Natural killer cell (primary cell): ENCODE results near the gene GIPC1. TPM values are rescaled to one million over a fixed set of nuclear protein-coding genes. Genes with fewer than 3 reads are reported as not detected.
A peak's percentile ranks its signal among the peaks of the same experiment; 100 is the strongest.

Experiments
- ATAC-seq, 3 donors: fragments of 150-1000 bp in 2 of 3; fragments of 200-7000 bp in 1 of 3; cut with Tn5 transposase; 1 replicate in 1 of 3; 2 replicates in 2 of 3; pipeline ENCODE4 v1.10.0; 2021; ENCODE audit warnings: mild to moderate bottlenecking in 2 of 3, moderate library complexity in 2 of 3
- DNase-seq, 2 donors: peaks; one replicate each; pipeline versions ENCODE4 v3.0.0 to v3.0.0-alpha.2; 2013 to 2021; ENCODE audit warnings: mixed read lengths in 1 of 2
- H3K27ac ChIP-seq: one replicate; pipeline ENCODE4 v1.5.1; 2013; ENCODE audit warnings: mild to moderate bottlenecking, low read length
- H3K27me3 ChIP-seq: one replicate; pipeline ENCODE4 v1.6.1; 2013; ENCODE audit warnings: low read length; ENCODE audit not compliant: control insufficient read depth, insufficient read depth
- H3K36me3 ChIP-seq: one replicate; pipeline ENCODE4 v1.6.1; 2013; ENCODE audit warnings: low read length; ENCODE audit not compliant: control insufficient read depth, insufficient read depth
- H3K4me1 ChIP-seq: one replicate; pipeline ENCODE4 v1.6.1; 2013; ENCODE audit warnings: low read length; ENCODE audit not compliant: control insufficient read depth, insufficient read depth
- H3K4me3 ChIP-seq: one replicate; pipeline ENCODE4 v1.5.1; 2013; ENCODE audit warnings: low read length
- H3K9me3 ChIP-seq: one replicate; pipeline ENCODE4 v1.6.1; 2013; ENCODE audit warnings: low read length; ENCODE audit not compliant: control insufficient read depth, insufficient read depth
- H3K27ac Mint-ChIP-seq, 2 donors: one replicate each; pipeline ENCODE4 v1.8.0; 2022; ENCODE audit warnings: mild to moderate bottlenecking in 2 of 2, mixed read lengths in 2 of 2, moderate library complexity in 1 of 2
- H3K27me3 Mint-ChIP-seq, 2 donors: one replicate each; pipeline ENCODE4 v1.8.0; 2022; ENCODE audit warnings: low read depth in 2 of 2, mixed read lengths in 2 of 2
- H3K36me3 Mint-ChIP-seq: one replicate; pipeline ENCODE4 v1.8.0; 2022; ENCODE audit warnings: mixed read lengths
- H3K4me1 Mint-ChIP-seq, 2 donors: one replicate each; pipeline ENCODE4 v1.8.0; 2022; ENCODE audit warnings: mixed read lengths in 2 of 2
- H3K4me3 Mint-ChIP-seq: one replicate; pipeline ENCODE4 v1.8.0; 2022; ENCODE audit warnings: mild to moderate bottlenecking, moderate library complexity, mixed read lengths
- H3K9me3 Mint-ChIP-seq, 2 donors: one replicate each; pipeline ENCODE4 v1.8.0; 2022; ENCODE audit warnings: mixed read lengths in 2 of 2
- CTCF ChIP-seq: fragments of 200-600 bp; IDR thresholded peaks from one replicate; pipeline ENCODE4 v1.8.0; 2022; ENCODE audit warnings: antibody characterized with exemption
- WGBS: methylation state at CpG from one replicate; pipeline ENCODE4 v1.1.7; 2013; ENCODE audit warnings: missing lambda C conversion rate; ENCODE audit not compliant: insufficient coverage; 5-methylcytosine and 5-hydroxymethylcytosine counted together
- intact Hi-C: fragments of 100-400 bp; cut with micrococcal nuclease; formaldehyde crosslinking; loops from one replicate; pipeline ENCODE4 v1.14.2; 2022
- total RNA-seq, 4 donors: library from RNA; stranded (reverse); fragments of 120-200 nt in 1 of 4; gene quantifications; one replicate each; pipeline versions ENCODE4 v1.2.3 to v1.2.4, GENCODE V29; 2013 to 2022

Gene GIPC1
- total RNA-seq, 3 donors from 2014 or later (not counting 1 experiment from before 2014, with no cell fraction given) = 25.3 to 34.5 (median 31.4) TPM

GRCh38 chr19:14480700-14481079 lies 15.2 kb downstream of the GIPC1 start:
- no peaks in the 10 kb centered on the region for H3K27me3 ChIP-seq
- intact Hi-C loops = no loop called here
- peaks cover 13% of the 10 kb centered on the region for H3K36me3 ChIP-seq
- DNase-seq = peak in 1 of 2 donors; percentile 26
- no peak overlapping the region for H3K4me3 ChIP-seq
- ATAC-seq = no peak
- no peaks in the 10 kb centered on the region for H3K9me3 Mint-ChIP-seq
- H3K27ac Mint-ChIP-seq = no peak overlapping the region
- no peak overlapping the region for H3K27ac ChIP-seq
- H3K4me1 ChIP-seq = peaks cover 32% of the 10 kb centered on the region
- no peaks in the 10 kb centered on the region for H3K27me3 Mint-ChIP-seq
- no peak for TF ChIP-seq CTCF
- WGBS = 88% methylated on average over 4 of the region's 5 CpGs
- no peaks in the 10 kb centered on the region for H3K36me3 Mint-ChIP-seq
- no peak overlapping the region for H3K4me3 Mint-ChIP-seq
- peaks cover 12 to 20% of the 10 kb centered on the region in 2 donors for H3K4me1 Mint-ChIP-seq
- no peaks in the 10 kb centered on the region for H3K9me3 ChIP-seq

GRCh38 chr19:14479975-14480699 lies 15.8 kb downstream of the GIPC1 start:
- peak in 2 of 3 donors; percentile 30 to 49 for ATAC-seq
- H3K27ac Mint-ChIP-seq = no peak overlapping the region
- Histone ChIP-seq H3K27me3 (no peaks in the 10 kb centered on the region), H3K27ac (no peak overlapping the region), H3K36me3 (peaks cover 13% of the 10 kb centered on the region), H3K9me3 (no peaks in the 10 kb centered on the region), H3K4me3 (no peak overlapping the region), H3K4me1 (peaks cover 37% of the 10 kb centered on the region)
- no peak overlapping the region for H3K4me3 Mint-ChIP-seq
- no peaks in the 10 kb centered on the region for H3K36me3 Mint-ChIP-seq
- intact Hi-C loops = loop anchor here (5.0 to 10.0 kb wide), 2 partner anchors 343 to 595 kb away; partner anchors contain the start of gene ASF1B
- TF ChIP-seq CTCF = peak; percentile 94
- peak; percentile 80 to 81 for DNase-seq
- 52% methylated on average over 43 of the region's 43 CpGs for WGBS
- H3K4me1 Mint-ChIP-seq = peaks cover 12 to 26% of the 10 kb centered on the region in 2 donors
- no peaks in the 10 kb centered on the region for H3K27me3 Mint-ChIP-seq
- no peaks in the 10 kb centered on the region for H3K9me3 Mint-ChIP-seq

- H3K4me1 ChIP-seq = peaks cover 44% of the 10 kb centered on the region
- Mint-ChIP-seq H3K4me1 (peaks cover 17 to 33% of the 10 kb centered on the region in 2 donors), H3K27ac (peak overlapping the region in 1 of 2 donors; percentile 45), H3K36me3 (no peaks in the 10 kb centered on the region), H3K27me3 (peaks cover 0 to 4% of the 10 kb centered on the region in 2 donors), H3K4me3 (no peak overlapping the region), H3K9me3 (no peaks in the 10 kb centered on the region)
- H3K36me3 ChIP-seq = peaks cover 13% of the 10 kb centered on the region
- H3K9me3 ChIP-seq = no peaks in the 10 kb centered on the region
- peaks cover 5% of the 10 kb centered on the region for H3K27me3 ChIP-seq
- no peak for TF ChIP-seq CTCF
- 82% methylated on average over 13 of the region's 14 CpGs for whole genome bisulfite sequencing
- no peak for ATAC-seq
- no peak overlapping the region for H3K27ac ChIP-seq
- DNase-seq = no peak
- intact Hi-C loops = loop anchor here (5.0 to 10.0 kb wide), 2 partner anchors 342 to 595 kb away; partner anchors contain the start of gene ASF1B
- no peak overlapping the region for H3K4me3 ChIP-seq
Measured at GRCh38 chr19:14479309-14479974, 16.5 kb downstream of the GIPC1 start.
